Measurements from ENCODE around the gene OR10H2.

GRCh38 chr19:15727724-15728123 is at the start of gene OR10H2:
- TF ChIP-seq CTCF (IDR thresholded peaks at IDR 0.05; ENCODE audit: low read depth, low read length): no peak
- no peak for TF ChIP-seq EZH2phosphoT487 (IDR thresholded peaks at IDR 0.05; ENCODE audit: low read depth)
